HepG2 (cell line): ENCODE results near the gene TLCD3A. TPM values are rescaled to one million over a fixed set of nuclear protein-coding genes. Genes with fewer than 3 reads are reported as not detected.

Experiments used
- ATAC-seq: fragments of 200-7000 bp; cut with Tn5 transposase; 3 replicates; pipeline ENCODE4 v1.9.1; 2020; ENCODE audit warnings: mild to moderate bottlenecking, moderate library complexity
- BruUV-seq: library from RNA; stranded (reverse); fragments of 400-500 nt; replicated peaks from 2 replicates; lab custom pipeline; 2021; lab: Mats Ljungman, UMichigan
- CTCF ChIA-PET: fragments of 300-600 bp; formaldehyde crosslinking; extraction: SDS; loops from one replicate; lab custom pipeline; 2021; ENCODE audit warnings: low total read pairs, inconsistent platforms, low intra/inter-chr PET ratio; lab: Yijun Ruan, JAX
- POLR2A ChIA-PET: fragments of 350-600 bp; sonication (Branson Sonifier 250); formaldehyde crosslinking; loops from one replicate; lab custom pipeline; 2020; ENCODE audit warnings: antibody characterized with exemption, inconsistent platforms; lab: Yijun Ruan, JAX
- DNase-seq: peaks from one replicate; pipeline ENCODE4 v3.0.0-alpha.2; 2015; ENCODE audit warnings: low spot score
- FAIRE-seq: peaks from 3 replicates; lab custom pipeline; 2011; peaks lifted over from hg19 to GRCh38; lab: Jason Lieb, UNC
- H2AFZ ChIP-seq: one replicate; pipeline ENCODE4 v1.6.1; 2011; ENCODE audit warnings: low read length, inconsistent platforms
- H3K27ac ChIP-seq: fragments of 300-600 bp; 3 replicates; pipeline ENCODE4 v1.8.0; 2011; ENCODE audit warnings: mixed run types, mild to moderate bottlenecking, mixed read lengths, low read length, inconsistent platforms; ENCODE audit not compliant: insufficient read depth; ENCODE audit errors: extremely low read length
- H3K27me3 ChIP-seq, 2 experiments: fragments of 200-600 bp in 1 of 2; 2 replicates in 1 of 2; 3 replicates in 1 of 2; pipeline versions ENCODE4 v1.6.0 to v1.8.0; 2011; ENCODE audit warnings: low read length in 2 of 2, mild to moderate bottlenecking in 2 of 2, moderate library complexity in 2 of 2, inconsistent platforms in 1 of 2; ENCODE audit not compliant: insufficient read depth in 2 of 2, control insufficient read depth in 1 of 2
- H3K36me3 ChIP-seq, 2 experiments: fragments of 200-600 bp in 1 of 2; replicated peaks in 1 of 2; 2 replicates in 1 of 2; 3 replicates in 1 of 2; pipeline versions ENCODE4 v1.5.1 to v1.8.0; 2011; ENCODE audit warnings: low read length in 2 of 2, inconsistent platforms in 1 of 2; ENCODE audit not compliant: insufficient read depth in 2 of 2, control insufficient read depth in 1 of 2
- H3K4me1 ChIP-seq: 2 replicates; pipeline ENCODE4 v1.5.1; 2012; ENCODE audit warnings: low read length, inconsistent platforms; ENCODE audit not compliant: insufficient read depth
- H3K4me2 ChIP-seq: 2 replicates; pipeline ENCODE4 v1.6.0; 2011; ENCODE audit warnings: low read depth, low read length, inconsistent platforms
- H3K4me3 ChIP-seq, 3 experiments: fragments of 200-600 bp in 1 of 3; sonication (generic), shearing (Covaris generic) in 1 of 3; replicated peaks in 1 of 3; 2 replicates each; pipeline ENCODE4 v1.5.1; 2011 to 2016; ENCODE audit warnings: low read length in 3 of 3, inconsistent platforms in 2 of 3, low read depth in 2 of 3, mild to moderate bottlenecking in 2 of 3, control low read depth in 1 of 3, mixed read lengths in 1 of 3; ENCODE audit not compliant: insufficient read depth in 1 of 3
- H3K79me2 ChIP-seq: one replicate; pipeline ENCODE4 v1.6.1; 2011; ENCODE audit warnings: low read length, inconsistent platforms; ENCODE audit not compliant: insufficient read depth
- H3K9ac ChIP-seq: 2 replicates; pipeline ENCODE4 v1.6.0; 2011; ENCODE audit warnings: mild to moderate bottlenecking, low read depth, low read length, inconsistent platforms; ENCODE audit not compliant: insufficient read depth
- H3K9me3 ChIP-seq: 2 replicates; pipeline ENCODE4 v1.5.1; 2012; ENCODE audit warnings: mild to moderate bottlenecking, low read length
- H4K20me1 ChIP-seq: 2 replicates; pipeline ENCODE4 v1.6.0; 2011; ENCODE audit warnings: inconsistent platforms, mild to moderate bottlenecking, low read length, moderate library complexity; ENCODE audit not compliant: insufficient read depth
- FOXC1 ChIP-seq: sonication (generic); formaldehyde crosslinking; IDR thresholded peaks from 2 replicates; pipeline ENCODE4 v1.8.0; 2022; ENCODE audit warnings: mild to moderate bottlenecking, missing genetic modification reagents, borderline replicate concordance
- RARA ChIP-seq: IDR thresholded peaks from 2 replicates; pipeline ENCODE4 v1.6.1; 2016; ENCODE audit warnings: missing genetic modification reagents, missing compliant biosample characterization
- RBM22 ChIP-seq: fragments of 200-400 bp; formaldehyde crosslinking; optimal IDR thresholded peaks from 2 replicates; pipeline ENCODE3; 2017; ENCODE audit warnings: mild to moderate bottlenecking, low read length, moderate library complexity
- THAP9 ChIP-seq: sonication (generic); formaldehyde crosslinking; IDR thresholded peaks from 2 replicates; pipeline ENCODE4; 2020; ENCODE audit warnings: missing genetic modification reagents, mild to moderate bottlenecking, borderline replicate concordance
- ZBTB39 ChIP-seq: sonication (generic); formaldehyde crosslinking; IDR thresholded peaks from 2 replicates; pipeline ENCODE4 v1.5.0; 2020; ENCODE audit warnings: missing genetic modification reagents
- ZNF616 ChIP-seq: sonication (generic); formaldehyde crosslinking; IDR thresholded peaks from 2 replicates; pipeline ENCODE4 v1.5.0; 2020; ENCODE audit warnings: low read depth, mild to moderate bottlenecking, missing genetic modification reagents
- ZNF770 ChIP-seq: sonication (generic); formaldehyde crosslinking; IDR thresholded peaks from 2 replicates; pipeline ENCODE4 v1.5.0; 2020; ENCODE audit warnings: mild to moderate bottlenecking, missing genetic modification reagents
- WGBS: methylation state at CpG from one replicate; pipeline ENCODE4 v1.1.6; 2017; ENCODE audit warnings: low lambda C conversion rate; 5-methylcytosine and 5-hydroxymethylcytosine counted together
- in situ Hi-C: cut with HindIII; loops from 2 replicates; pipeline ENCODE4 v1.10.0; 2017; ENCODE audit warnings: low pct_unique_long_range_greater_than_20kb; ENCODE audit not compliant: extremely low pct_ligation_motif_present
- intact Hi-C: fragments of 100-400 bp; cut with micrococcal nuclease; formaldehyde crosslinking; loops from one replicate; pipeline ENCODE4 v1.10.0; 2022; ENCODE audit not compliant: unreplicated experiment
- polyA plus RNA-seq, 8 experiments: library from polyadenylated mRNA; depleted of rRNA in 3 of 8; stranded (reverse) in 7 of 8; unstranded in 1 of 8; fragments of >200 nt; fragmentation: Illumina TruSeq in 4 of 8; extraction: Trizol in 4 of 8; gene quantifications; 2 replicates each; pipeline versions ENCODE4 v1.2.1 to v1.2.3, GENCODE V29; 2011 to 2016; ENCODE audit warnings: low read depth in 4 of 8, missing spikeins in 1 of 8, mixed read lengths in 1 of 8; ENCODE audit not compliant: insufficient read depth in 1 of 8
- total RNA-seq, 5 experiments: library from RNA; depleted of rRNA; stranded (reverse); fragments of >200 nt; fragmentation: Illumina TruSeq; extraction: Trizol; gene quantifications; 2 replicates each; pipeline ENCODE4 v1.2.3, GENCODE V29; 2016; ENCODE audit warnings: low read depth in 1 of 5

Gene TLCD3A
- total and polyA plus RNA-seq, 2 of the 13 experiments (the other 11 are each of a cell fraction or from before 2014, with no cell fraction given) = 25.2 to 46.6 TPM

- no peak for DNase-seq
- 99% methylated on average over 4 of the region's 4 CpGs for WGBS
- Histone ChIP-seq H3K27ac (no peak overlapping the region), H3K4me2 (no peak overlapping the region), H3K9ac (no peak overlapping the region), H3K27me3 (no peaks in the 10 kb centered on the region), H3K4me3 (no peak overlapping the region), H2AFZ (no peak overlapping the region), H3K36me3 (peaks cover 32 to 84% of the 10 kb centered on the region in 2 experiments), H3K9me3 (no peaks in the 10 kb centered on the region), H4K20me1 (no peaks in the 10 kb centered on the region), H3K79me2 (peaks cover 4% of the 10 kb centered on the region), H3K4me1 (peaks cover 16% of the 10 kb centered on the region)
- ChIA-PET CTCF (no interaction called here), POLR2A (no interaction called here)
- FAIRE-seq = peak; percentile 53
- intact Hi-C loops = no loop called here
- no TSS peak for BruUV-seq
- in situ Hi-C loops = no loop called here
- ATAC-seq = no peak
- TF ChIP-seq ZNF770 (CRISPR knock-in tag) = peak; percentile 33; the same call in 1 of the 2 replicates
- peak; percentile 49 for TF ChIP-seq RBM22
- no peak for TF ChIP-seq FOXC1 (CRISPR knock-in tag)
Observed at GRCh38 chr17:743139-743538, 10.7 kb downstream of the TLCD3A start.

- no peak overlapping the region for H3K4me3 ChIP-seq
- H4K20me1 ChIP-seq = no peaks in the 10 kb centered on the region
- peaks cover 23% of the 10 kb centered on the region for H3K4me1 ChIP-seq
- H3K9me3 ChIP-seq = no peaks in the 10 kb centered on the region
- ATAC-seq = peak; percentile 74
- no peak for DNase-seq
- H3K27ac ChIP-seq = peak overlapping the region; percentile 22
- CTCF ChIA-PET = no interaction called here
- no peak for FAIRE-seq
- POLR2A ChIA-PET = interaction anchor here (1.1 to 1.8 kb wide), 2 partner anchors 12 to 18 kb away, joined by 3 to 4 read pairs; no protein-coding TSS in a partner anchor
- peaks cover 12% of the 10 kb centered on the region for H3K79me2 ChIP-seq
- no peak overlapping the region for H2AFZ ChIP-seq
- no TSS peak for BruUV-seq
- WGBS = 71% methylated on average over 9 of the region's 9 CpGs
- H3K36me3 ChIP-seq = peaks cover 28 to 81% of the 10 kb centered on the region in 2 experiments
- H3K4me2 ChIP-seq = no peak overlapping the region
- in situ Hi-C loops (no loop called here), intact Hi-C loops (no loop called here)
- no peaks in the 10 kb centered on the region for H3K27me3 ChIP-seq
- no peak overlapping the region for H3K9ac ChIP-seq
- TF ChIP-seq ZNF616 (CRISPR knock-in tag) = no peak
- peak; percentile 55; the same call in 1 of the 2 replicates for TF ChIP-seq RARA (CRISPR knock-in tag)
- 0 out of 2 replicates have a peak, but pooled peaks have one; percentile 23 for TF ChIP-seq THAP9 (CRISPR knock-in tag)
- no peak for TF ChIP-seq ZBTB39
Observed at GRCh38 chr17:744937-745336, 12.5 kb downstream of the TLCD3A start.
